Measurements from ENCODE around the gene CCDC34.

CCDC34 gene

GRCh38 chr11:27362749-27363575, at the start of gene CCDC34:
CCDC34 (minus strand) TSS chr11:27363215; CDS start chr11:27363194, 21 bp downstream.
- DNase-seq = peak; percentile 86 to 97

- DNase-seq = no peak
Measured at GRCh38 chr11:27412192-27412691, 49.2 kb upstream of the CCDC34 start.

GRCh38 chr11:27411328-27411727, 48.3 kb upstream of the CCDC34 start:
- no peak for DNase-seq

- DNase-seq = no peak
Measured at GRCh38 chr11:27410272-27410671, 47.3 kb upstream of the CCDC34 start.

GRCh38 chr11:27409742-27410141, 46.7 kb upstream of the CCDC34 start:
- DNase-seq = no peak

GRCh38 chr11:27409049-27409448, 46.0 kb upstream of the CCDC34 start:
- no peak for DNase-seq

GRCh38 chr11:27408246-27408800, 45.3 kb upstream of the CCDC34 start:
- DNase-seq = no peak

- no peak for DNase-seq
Measured at GRCh38 chr11:27406498-27407354, 43.7 kb upstream of the CCDC34 start.

- DNase-seq = no peak
Measured at GRCh38 chr11:27405134-27405533, 42.1 kb upstream of the CCDC34 start.

GRCh38 chr11:27404427-27404826, 41.4 kb upstream of the CCDC34 start:
- DNase-seq = no peak

GRCh38 chr11:27403195-27403594, 40.2 kb upstream of the CCDC34 start:
- no peak for DNase-seq

- no peak for DNase-seq
Measured at GRCh38 chr11:27402450-27402849, 39.4 kb upstream of the CCDC34 start.

GRCh38 chr11:27401833-27402316, 38.9 kb upstream of the CCDC34 start:
- DNase-seq = no peak

GRCh38 chr11:27401280-27401832, 38.3 kb upstream of the CCDC34 start:
- no peak for DNase-seq

- no peak for DNase-seq
Measured at GRCh38 chr11:27398400-27398770, 35.4 kb upstream of the CCDC34 start.

- no peak for DNase-seq
Measured at GRCh38 chr11:27397624-27398399, 34.8 kb upstream of the CCDC34 start.

GRCh38 chr11:27396259-27396839, 33.3 kb upstream of the CCDC34 start:
- DNase-seq = no peak

GRCh38 chr11:27395556-27396258, 32.7 kb upstream of the CCDC34 start:
- peak; percentile 32 to 57 for DNase-seq

GRCh38 chr11:27394781-27395228, 31.8 kb upstream of the CCDC34 start:
- DNase-seq = peak in 1 of 2 experiments; percentile 21

- no peak for DNase-seq
Measured at GRCh38 chr11:27392278-27393114, 29.5 kb upstream of the CCDC34 start.
